HepG2 (cell line): ENCODE data around the gene DNAJA1. TPM values are rescaled to one million over a fixed set of nuclear protein-coding genes. Genes with fewer than 3 reads are reported as not detected.

Source experiments
- CREB1 ChIP-seq, 2 experiments: fragments of 450-650 bp in 1 of 2; IDR thresholded peaks; 2 replicates each; pipeline ENCODE4 v1.6.1; 2016 to 2017; ENCODE audit warnings: control low read depth in 1 of 2, mild to moderate bottlenecking in 1 of 2, missing compliant biosample characterization in 1 of 2, missing genetic modification characterization in 1 of 2
- EP300 ChIP-seq, 3 experiments: sonication (generic) in 1 of 3; formaldehyde crosslinking in 1 of 3; IDR thresholded peaks; 2 replicates each; pipeline versions ENCODE4 v1.5.1 to v1.6.1; 2011 to 2020; ENCODE audit warnings: low read depth in 2 of 3, low read length in 2 of 3, borderline replicate concordance in 1 of 3, improper control_type of control experiment in 1 of 3, mild to moderate bottlenecking in 1 of 3, missing genetic modification reagents in 1 of 3, moderate library complexity in 1 of 3
- FOXP1 ChIP-seq, 2 experiments: fragments of 450-650 bp in 1 of 2; IDR thresholded peaks; 2 replicates each; pipeline ENCODE4 v1.6.1; 2017 to 2018; ENCODE audit warnings: antibody characterized with exemption in 1 of 2
- HNF4A ChIP-seq: sonication (generic); formaldehyde crosslinking; IDR thresholded peaks from 2 replicates; pipeline ENCODE4 v1.4.0; 2020; ENCODE audit warnings: missing genetic modification reagents
- MED1 ChIP-seq: sonication (generic); formaldehyde crosslinking; IDR thresholded peaks from 2 replicates; pipeline ENCODE4 v1.4.0; 2020; ENCODE audit warnings: missing genetic modification reagents
- NFKBIZ ChIP-seq: IDR thresholded peaks from 2 replicates; pipeline ENCODE4 v1.6.1; 2018; ENCODE audit warnings: missing genetic modification reagents, missing compliant biosample characterization
- POLR2G ChIP-seq: fragments of 200-400 bp; formaldehyde crosslinking; IDR thresholded peaks from 2 replicates; pipeline ENCODE4 v1.6.1; 2018; ENCODE audit warnings: mild to moderate bottlenecking, low read depth, low read length, moderate library complexity
- SKI ChIP-seq: fragments of 450-650 bp; IDR thresholded peaks from one replicate; pipeline ENCODE4 v1.6.1; 2018; ENCODE audit warnings: mild to moderate bottlenecking; ENCODE audit not compliant: partially characterized antibody
- SMARCC2 ChIP-seq: fragments of 450-650 bp; IDR thresholded peaks from 2 replicates; pipeline ENCODE4 v1.6.1; 2017; ENCODE audit warnings: antibody characterized with exemption, mild to moderate bottlenecking
- TAF15 ChIP-seq: fragments of 200-400 bp; formaldehyde crosslinking; IDR thresholded peaks from one replicate; pipeline ENCODE4 v1.6.1; 2018; ENCODE audit warnings: mild to moderate bottlenecking, low read depth, low read length; ENCODE audit not compliant: poor library complexity, severe bottlenecking
- ZBTB7B ChIP-seq: sonication (generic); formaldehyde crosslinking; IDR thresholded peaks from 2 replicates; pipeline ENCODE4 v1.4.0; 2020; ENCODE audit warnings: missing genetic modification reagents
- ZKSCAN5 ChIP-seq: sonication (generic); formaldehyde crosslinking; IDR thresholded peaks from 2 replicates; pipeline ENCODE4 v1.5.1; 2020; ENCODE audit warnings: mild to moderate bottlenecking, missing genetic modification reagents
- ZNF446 ChIP-seq: sonication (generic); formaldehyde crosslinking; IDR thresholded peaks from 2 replicates; pipeline ENCODE4 v1.5.0; 2020; ENCODE audit warnings: mild to moderate bottlenecking, missing genetic modification reagents
- ZNF530 ChIP-seq: sonication (generic); formaldehyde crosslinking; IDR thresholded peaks from 2 replicates; pipeline ENCODE4 v1.5.0; 2020; ENCODE audit warnings: low read depth, mild to moderate bottlenecking, missing genetic modification reagents
- ZNF644 ChIP-seq: IDR thresholded peaks from 2 replicates; pipeline ENCODE4 v1.6.1; 2016; ENCODE audit warnings: low read depth
- polyA plus RNA-seq, 8 experiments: library from polyadenylated mRNA; depleted of rRNA in 3 of 8; stranded (reverse) in 7 of 8; unstranded in 1 of 8; fragments of >200 nt; fragmentation: Illumina TruSeq in 4 of 8; extraction: Trizol in 4 of 8; gene quantifications; 2 replicates each; pipeline versions ENCODE4 v1.2.1 to v1.2.3, GENCODE V29; 2011 to 2016; ENCODE audit warnings: low read depth in 4 of 8, missing spikeins in 1 of 8, mixed read lengths in 1 of 8; ENCODE audit not compliant: insufficient read depth in 1 of 8
- total RNA-seq, 5 experiments: library from RNA; depleted of rRNA; stranded (reverse); fragments of >200 nt; fragmentation: Illumina TruSeq; extraction: Trizol; gene quantifications; 2 replicates each; pipeline ENCODE4 v1.2.3, GENCODE V29; 2016; ENCODE audit warnings: low read depth in 1 of 5
- TF ChIP-seq, protein P1 (sequence below): sonication (generic); formaldehyde crosslinking; IDR thresholded peaks from 2 replicates; pipeline ENCODE4 v1.9.0; 2021; ENCODE audit warnings: missing genetic modification reagents, borderline replicate concordance
- TF ChIP-seq, protein P2 (sequence below): sonication (generic); formaldehyde crosslinking; IDR thresholded peaks from 2 replicates; pipeline ENCODE4 v1.4.0; 2020; ENCODE audit warnings: missing genetic modification reagents
- TF ChIP-seq, protein P3 (sequence below): sonication (generic); formaldehyde crosslinking; IDR thresholded peaks from 2 replicates; pipeline ENCODE4 v1.5.1; 2020; ENCODE audit warnings: missing genetic modification reagents, mild to moderate bottlenecking, borderline replicate concordance
- TF ChIP-seq, protein P4 (sequence below): sonication (generic); formaldehyde crosslinking; IDR thresholded peaks from 2 replicates; pipeline ENCODE4 v1.5.1; 2020; ENCODE audit warnings: missing genetic modification reagents, mild to moderate bottlenecking, borderline replicate concordance

Gene DNAJA1
- total and polyA plus RNA-seq, 2 of the 13 experiments (the other 11 are each of a cell fraction or from before 2014, with no cell fraction given), result 95.9 to 306 TPM

DNA sequence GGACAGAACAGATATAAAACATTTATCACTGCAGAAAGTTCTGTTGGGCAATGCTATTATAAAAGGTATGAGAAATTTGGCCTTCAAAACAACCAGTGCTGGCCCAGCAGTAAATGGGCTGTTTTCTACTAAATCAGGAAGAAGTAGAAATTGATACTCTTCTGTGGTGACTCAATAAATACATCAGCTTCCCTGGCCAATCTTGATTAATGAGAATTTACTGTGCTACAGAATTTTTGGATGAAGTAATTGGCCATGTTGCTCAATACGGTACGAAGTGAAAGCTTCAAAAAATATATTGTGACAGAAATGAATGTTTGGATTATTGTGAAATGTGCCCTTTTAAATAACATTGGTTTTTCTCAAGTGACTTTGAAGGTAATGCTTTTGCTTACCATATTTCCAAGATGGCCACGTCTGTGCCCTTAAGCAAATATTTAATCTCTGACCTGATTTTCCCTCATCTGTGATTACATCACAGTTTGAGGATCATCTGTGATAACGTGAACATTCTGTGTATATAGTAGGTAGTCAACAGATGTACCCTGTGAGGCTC, 4.2 kb downstream of the DNAJA1 start (continued):
- TF ChIP-seq, protein P1, sequence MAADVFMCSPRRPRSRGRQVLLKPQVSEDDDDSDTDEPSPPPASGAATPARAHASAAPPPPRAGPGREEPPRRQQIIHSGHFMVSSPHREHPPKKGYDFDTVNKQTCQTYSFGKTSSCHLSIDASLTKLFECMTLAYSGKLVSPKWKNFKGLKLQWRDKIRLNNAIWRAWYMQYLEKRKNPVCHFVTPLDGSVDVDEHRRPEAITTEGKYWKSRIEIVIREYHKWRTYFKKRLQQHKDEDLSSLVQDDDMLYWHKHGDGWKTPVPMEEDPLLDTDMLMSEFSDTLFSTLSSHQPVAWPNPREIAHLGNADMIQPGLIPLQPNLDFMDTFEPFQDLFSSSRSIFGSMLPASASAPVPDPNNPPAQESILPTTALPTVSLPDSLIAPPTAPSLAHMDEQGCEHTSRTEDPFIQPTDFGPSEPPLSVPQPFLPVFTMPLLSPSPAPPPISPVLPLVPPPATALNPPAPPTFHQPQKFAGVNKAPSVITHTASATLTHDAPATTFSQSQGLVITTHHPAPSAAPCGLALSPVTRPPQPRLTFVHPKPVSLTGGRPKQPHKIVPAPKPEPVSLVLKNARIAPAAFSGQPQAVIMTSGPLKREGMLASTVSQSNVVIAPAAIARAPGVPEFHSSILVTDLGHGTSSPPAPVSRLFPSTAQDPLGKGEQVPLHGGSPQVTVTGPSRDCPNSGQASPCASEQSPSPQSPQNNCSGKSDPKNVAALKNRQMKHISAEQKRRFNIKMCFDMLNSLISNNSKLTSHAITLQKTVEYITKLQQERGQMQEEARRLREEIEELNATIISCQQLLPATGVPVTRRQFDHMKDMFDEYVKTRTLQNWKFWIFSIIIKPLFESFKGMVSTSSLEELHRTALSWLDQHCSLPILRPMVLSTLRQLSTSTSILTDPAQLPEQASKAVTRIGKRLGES, result no peak
- 0 out of 2 replicates have a peak, but pooled peaks have one; percentile 20 for TF ChIP-seq MED1 (CRISPR knock-in tag)
- no peak for TF ChIP-seq SKI
- TF ChIP-seq EP300 (IDR thresholded peaks at IDR 0.05; ENCODE audit: low read depth in 2 of 2, low read length in 2 of 2), result peak in 1 of 2 experiments; percentile 62; a peak in 1 of 4 replicates
- TF ChIP-seq EP300 (CRISPR knock-in tag; IDR thresholded peaks at IDR 0.05; ENCODE audit: borderline replicate concordance), result no peak
- no peak for TF ChIP-seq NFKBIZ
- no peak for TF ChIP-seq TAF15
- no peak for TF ChIP-seq ZKSCAN5 (CRISPR knock-in tag)
- no peak for TF ChIP-seq SMARCC2
- no peak for TF ChIP-seq POLR2G
- TF ChIP-seq, protein P2, sequence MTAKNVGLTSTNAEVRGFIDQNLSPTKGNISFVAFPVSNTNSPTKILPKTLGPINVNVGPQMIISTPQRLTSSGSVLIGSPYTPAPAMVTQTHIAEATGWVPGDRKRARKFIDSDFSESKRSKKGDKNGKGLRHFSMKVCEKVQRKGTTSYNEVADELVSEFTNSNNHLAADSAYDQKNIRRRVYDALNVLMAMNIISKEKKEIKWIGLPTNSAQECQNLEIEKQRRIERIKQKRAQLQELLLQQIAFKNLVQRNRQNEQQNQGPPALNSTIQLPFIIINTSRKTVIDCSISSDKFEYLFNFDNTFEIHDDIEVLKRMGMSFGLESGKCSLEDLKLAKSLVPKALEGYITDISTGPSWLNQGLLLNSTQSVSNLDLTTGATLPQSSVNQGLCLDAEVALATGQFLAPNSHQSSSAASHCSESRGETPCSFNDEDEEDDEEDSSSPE, result no peak
- TF ChIP-seq ZBTB7B (CRISPR knock-in tag), result no peak
- TF ChIP-seq ZNF530 (CRISPR knock-in tag), result no peak
- TF ChIP-seq, protein P3, sequence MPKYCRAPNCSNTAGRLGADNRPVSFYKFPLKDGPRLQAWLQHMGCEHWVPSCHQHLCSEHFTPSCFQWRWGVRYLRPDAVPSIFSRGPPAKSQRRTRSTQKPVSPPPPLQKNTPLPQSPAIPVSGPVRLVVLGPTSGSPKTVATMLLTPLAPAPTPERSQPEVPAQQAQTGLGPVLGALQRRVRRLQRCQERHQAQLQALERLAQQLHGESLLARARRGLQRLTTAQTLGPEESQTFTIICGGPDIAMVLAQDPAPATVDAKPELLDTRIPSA (CRISPR knock-in tag), result no peak
- peak; percentile 26; the same call in 1 of the 2 replicates for TF ChIP-seq CREB1 (IDR thresholded peaks at IDR 0.05)
- TF ChIP-seq CREB1 (CRISPR knock-in tag; IDR thresholded peaks at IDR 0.05), result peak; percentile 55
- no peak for TF ChIP-seq ZNF446 (CRISPR knock-in tag)
- TF ChIP-seq FOXP1 (IDR thresholded peaks at IDR 0.05), result no peak
- TF ChIP-seq FOXP1 (CRISPR knock-in tag; IDR thresholded peaks at IDR 0.05), result peak; percentile 64; the same call in 1 of the 2 replicates
- TF ChIP-seq, protein P4, sequence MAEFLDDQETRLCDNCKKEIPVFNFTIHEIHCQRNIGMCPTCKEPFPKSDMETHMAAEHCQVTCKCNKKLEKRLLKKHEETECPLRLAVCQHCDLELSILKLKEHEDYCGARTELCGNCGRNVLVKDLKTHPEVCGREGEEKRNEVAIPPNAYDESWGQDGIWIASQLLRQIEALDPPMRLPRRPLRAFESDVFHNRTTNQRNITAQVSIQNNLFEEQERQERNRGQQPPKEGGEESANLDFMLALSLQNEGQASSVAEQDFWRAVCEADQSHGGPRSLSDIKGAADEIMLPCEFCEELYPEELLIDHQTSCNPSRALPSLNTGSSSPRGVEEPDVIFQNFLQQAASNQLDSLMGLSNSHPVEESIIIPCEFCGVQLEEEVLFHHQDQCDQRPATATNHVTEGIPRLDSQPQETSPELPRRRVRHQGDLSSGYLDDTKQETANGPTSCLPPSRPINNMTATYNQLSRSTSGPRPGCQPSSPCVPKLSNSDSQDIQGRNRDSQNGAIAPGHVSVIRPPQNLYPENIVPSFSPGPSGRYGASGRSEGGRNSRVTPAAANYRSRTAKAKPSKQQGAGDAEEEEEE, result no peak
- TF ChIP-seq HNF4A (CRISPR knock-in tag), result peak; percentile 61; the same call in 1 of the 2 replicates
- TF ChIP-seq ZNF644 (CRISPR knock-in tag), result 0 out of 2 replicates have a peak, but pooled peaks have one; percentile 19
